ENCODE results near the gene MZT2B.
"Not testable (repeated sequence)": the region's sequence is repeated elsewhere in the genome, so short reads cannot be mapped to it uniquely, and the experiment has no call there.

DNA sequence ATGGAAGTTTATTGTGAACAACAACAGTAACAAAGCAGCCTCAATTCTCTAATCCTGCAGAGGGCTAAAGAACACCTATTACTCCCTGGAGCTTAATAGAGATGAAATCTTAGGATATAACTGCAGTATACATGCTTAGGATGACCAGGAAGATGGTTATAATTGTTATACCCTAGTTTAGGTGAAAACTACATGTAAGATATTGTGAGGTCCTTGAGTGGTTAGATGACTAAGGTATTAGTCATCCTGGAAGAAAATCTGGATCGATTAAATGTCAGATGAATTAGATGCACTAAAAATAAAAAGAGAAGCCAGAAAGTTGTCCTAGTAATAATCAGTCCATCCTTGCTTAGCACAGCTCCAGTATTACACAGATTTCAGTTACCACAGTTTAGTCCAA lies 38.4 kb downstream of the MZT2B start:
- TF ChIP-seq, protein P1, sequence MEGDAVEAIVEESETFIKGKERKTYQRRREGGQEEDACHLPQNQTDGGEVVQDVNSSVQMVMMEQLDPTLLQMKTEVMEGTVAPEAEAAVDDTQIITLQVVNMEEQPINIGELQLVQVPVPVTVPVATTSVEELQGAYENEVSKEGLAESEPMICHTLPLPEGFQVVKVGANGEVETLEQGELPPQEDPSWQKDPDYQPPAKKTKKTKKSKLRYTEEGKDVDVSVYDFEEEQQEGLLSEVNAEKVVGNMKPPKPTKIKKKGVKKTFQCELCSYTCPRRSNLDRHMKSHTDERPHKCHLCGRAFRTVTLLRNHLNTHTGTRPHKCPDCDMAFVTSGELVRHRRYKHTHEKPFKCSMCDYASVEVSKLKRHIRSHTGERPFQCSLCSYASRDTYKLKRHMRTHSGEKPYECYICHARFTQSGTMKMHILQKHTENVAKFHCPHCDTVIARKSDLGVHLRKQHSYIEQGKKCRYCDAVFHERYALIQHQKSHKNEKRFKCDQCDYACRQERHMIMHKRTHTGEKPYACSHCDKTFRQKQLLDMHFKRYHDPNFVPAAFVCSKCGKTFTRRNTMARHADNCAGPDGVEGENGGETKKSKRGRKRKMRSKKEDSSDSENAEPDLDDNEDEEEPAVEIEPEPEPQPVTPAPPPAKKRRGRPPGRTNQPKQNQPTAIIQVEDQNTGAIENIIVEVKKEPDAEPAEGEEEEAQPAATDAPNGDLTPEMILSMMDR (conservative IDR thresholded peaks at IDR 0.05; ENCODE audit: low read length): not testable (repeated sequence)
- not testable (repeated sequence) for TF ChIP-seq EZH2phosphoT487 (IDR thresholded peaks at IDR 0.05; ENCODE audit: borderline replicate concordance, low read depth, low read length)
